Activated CD8-positive, alpha-beta T cell treated with anti-CD3 and anti-CD28 coated beads for 36 hours (primary cell): ENCODE data around the gene RAB3A. TPM values are rescaled to one million over a fixed set of nuclear protein-coding genes. Genes with fewer than 3 reads are reported as not detected.

Experiments used
- ATAC-seq: fragments of 200-7000 bp; cut with Tn5 transposase; one replicate; pipeline ENCODE4 v1.10.0; 2021; ENCODE audit warnings: mild to moderate bottlenecking, moderate library complexity
- CTCF ChIA-PET: fragments of 350-600 bp; sonication (Branson Sonifier 250); formaldehyde crosslinking; loops from one replicate; lab custom pipeline; 2021; ENCODE audit warnings: antibody characterized with exemption; lab: Charles Lee
- POLR2A ChIA-PET: fragments of 350-600 bp; sonication (Branson Sonifier 250); formaldehyde crosslinking; loops from one replicate; lab custom pipeline; 2021; ENCODE audit warnings: antibody characterized with exemption; lab: Charles Lee
- DNase-seq: peaks from one replicate; pipeline ENCODE4 v3.0.0-alpha.2; 2020
- H3K27ac Mint-ChIP-seq: one replicate; pipeline ENCODE4 v1.8.0; 2021; ENCODE audit warnings: mild to moderate bottlenecking, mixed read lengths
- H3K27me3 Mint-ChIP-seq: one replicate; pipeline ENCODE4 v1.8.0; 2021; ENCODE audit warnings: mixed read lengths
- H3K36me3 Mint-ChIP-seq: one replicate; pipeline ENCODE4 v1.8.0; 2021; ENCODE audit warnings: low read depth, mixed read lengths
- H3K4me1 Mint-ChIP-seq: one replicate; pipeline ENCODE4 v1.8.0; 2021; ENCODE audit warnings: low read depth, mixed read lengths
- H3K4me3 Mint-ChIP-seq: one replicate; pipeline ENCODE4 v1.8.0; 2021; ENCODE audit warnings: mild to moderate bottlenecking, moderate library complexity, mixed read lengths
- H3K9me3 Mint-ChIP-seq: one replicate; pipeline ENCODE4 v1.8.0; 2021; ENCODE audit warnings: mixed read lengths
- intact Hi-C: fragments of 100-400 bp; cut with micrococcal nuclease; formaldehyde crosslinking; loops from one replicate; pipeline ENCODE4 v1.10.0; 2022
- total RNA-seq, 2 experiments: library from RNA; stranded (reverse); gene quantifications; one replicate each; pipeline ENCODE4 v1.2.3, GENCODE V29; 2021
- TF ChIP-seq, protein P1 (sequence below): fragments of 200-600 bp; IDR thresholded peaks from one replicate; pipeline ENCODE4 v1.8.0; 2022; ENCODE audit warnings: antibody characterized with exemption, mild to moderate bottlenecking

The RAB3A gene
- total RNA-seq, 2 experiments from 2014 or later, result 8.9 to 11.3 TPM

DNA sequence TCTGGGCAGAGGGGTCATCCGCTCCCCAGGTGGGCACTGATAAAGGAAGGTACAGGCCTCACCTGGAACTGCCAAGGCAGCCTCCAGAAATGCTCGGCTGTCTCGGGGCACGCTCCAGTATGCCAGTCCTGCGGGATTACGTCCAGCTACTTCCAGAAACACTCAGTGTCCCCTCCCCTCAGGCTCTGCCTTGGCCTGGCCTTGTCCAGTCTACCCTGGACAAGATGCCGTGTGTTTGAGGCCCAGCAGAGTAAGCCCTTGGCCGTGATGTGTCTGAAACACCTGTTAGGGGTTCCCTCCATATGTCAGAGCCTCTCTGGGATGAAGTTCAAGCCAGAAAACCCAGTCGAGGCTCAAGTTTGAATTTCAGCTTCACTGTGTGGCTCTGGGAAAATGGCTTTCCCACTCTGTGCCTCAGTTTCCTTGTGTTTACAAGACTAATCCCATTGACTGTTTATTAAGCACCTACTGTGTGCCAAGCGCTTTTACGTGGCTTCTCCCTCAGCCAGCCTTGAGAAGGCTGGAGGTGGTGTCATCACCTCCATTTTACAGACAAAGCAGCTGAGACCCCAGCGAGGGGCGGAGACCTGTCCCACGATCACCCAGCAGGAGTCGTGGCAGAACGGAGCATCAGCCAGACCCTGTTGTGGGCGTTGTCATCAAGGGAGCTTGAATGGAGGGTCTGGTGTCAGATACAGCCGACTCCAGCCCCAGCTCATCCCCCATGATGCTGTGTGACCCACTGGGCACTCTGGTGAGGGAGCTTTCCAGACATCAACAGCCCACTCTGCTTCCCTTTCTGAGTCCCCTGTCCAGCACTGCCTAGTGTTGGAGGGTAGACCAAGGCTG, 52.8 kb downstream of the RAB3A start:
- intact Hi-C loops, result loop anchor here (10.0 kb wide), 1 partner anchor 146 kb away; the partner anchor contains the start of gene ARRDC2
- DNase-seq (no peak), ATAC-seq (no peak)
- Mint-ChIP-seq H3K9me3 (no peaks in the 10 kb centered on the region), H3K36me3 (peaks cover 16% of the 10 kb centered on the region), H3K27me3 (no peaks in the 10 kb centered on the region), H3K27ac (peak overlapping the region; percentile 96), H3K4me1 (peaks cover 15% of the 10 kb centered on the region), H3K4me3 (peak overlapping the region; percentile 83)
- ChIA-PET CTCF (interaction anchor here (0.9 to 2.9 kb wide), 10 partner anchors 10 to 143 kb away, joined by 3 to 20 read pairs (median 4); partner anchors contain the start of genes ARRDC2 and RAB3A), POLR2A (interaction anchor here (0.6 to 2.8 kb wide), 15 partner anchors 10 to 768 kb away, joined by 3 to 18 read pairs (median 4); partner anchors contain the start of genes COPE, IL12RB1, JUND and MAST3)
- TF ChIP-seq, protein P1, sequence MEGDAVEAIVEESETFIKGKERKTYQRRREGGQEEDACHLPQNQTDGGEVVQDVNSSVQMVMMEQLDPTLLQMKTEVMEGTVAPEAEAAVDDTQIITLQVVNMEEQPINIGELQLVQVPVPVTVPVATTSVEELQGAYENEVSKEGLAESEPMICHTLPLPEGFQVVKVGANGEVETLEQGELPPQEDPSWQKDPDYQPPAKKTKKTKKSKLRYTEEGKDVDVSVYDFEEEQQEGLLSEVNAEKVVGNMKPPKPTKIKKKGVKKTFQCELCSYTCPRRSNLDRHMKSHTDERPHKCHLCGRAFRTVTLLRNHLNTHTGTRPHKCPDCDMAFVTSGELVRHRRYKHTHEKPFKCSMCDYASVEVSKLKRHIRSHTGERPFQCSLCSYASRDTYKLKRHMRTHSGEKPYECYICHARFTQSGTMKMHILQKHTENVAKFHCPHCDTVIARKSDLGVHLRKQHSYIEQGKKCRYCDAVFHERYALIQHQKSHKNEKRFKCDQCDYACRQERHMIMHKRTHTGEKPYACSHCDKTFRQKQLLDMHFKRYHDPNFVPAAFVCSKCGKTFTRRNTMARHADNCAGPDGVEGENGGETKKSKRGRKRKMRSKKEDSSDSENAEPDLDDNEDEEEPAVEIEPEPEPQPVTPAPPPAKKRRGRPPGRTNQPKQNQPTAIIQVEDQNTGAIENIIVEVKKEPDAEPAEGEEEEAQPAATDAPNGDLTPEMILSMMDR, result no peak

DNA sequence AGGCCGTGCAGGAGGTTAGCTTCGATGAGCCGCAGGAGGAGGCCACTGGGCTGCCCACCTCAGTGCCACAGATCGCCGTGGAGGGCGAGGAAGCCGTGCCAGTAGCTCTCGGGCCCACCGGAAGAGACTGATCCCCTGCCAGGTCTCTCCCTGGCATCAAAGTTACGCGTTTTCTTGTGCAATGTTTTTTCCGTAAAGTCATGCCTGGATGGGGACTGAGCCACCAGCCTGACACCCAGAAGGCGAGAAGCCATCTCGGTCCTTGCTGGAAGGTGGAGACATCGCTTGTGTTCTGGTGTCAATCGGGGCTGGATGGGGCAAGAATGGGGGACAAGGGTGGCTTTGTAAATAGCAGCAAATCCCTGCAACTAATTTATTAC, 54.3 kb downstream of the RAB3A start:
- Mint-ChIP-seq H3K36me3 (peaks cover 23% of the 10 kb centered on the region), H3K4me3 (no peak overlapping the region), H3K9me3 (no peaks in the 10 kb centered on the region), H3K4me1 (peaks cover 15% of the 10 kb centered on the region), H3K27me3 (no peaks in the 10 kb centered on the region), H3K27ac (no peak overlapping the region)
- intact Hi-C loops, result no loop called here
- POLR2A ChIA-PET, result interaction anchor here (0.6 to 1.6 kb wide), 3 partner anchors 8 to 42 kb away, joined by 3 to 4 read pairs (median 4); no protein-coding TSS in a partner anchor
- DNase-seq (no peak), ATAC-seq (no peak)
- TF ChIP-seq, protein P1, result no peak
- CTCF ChIA-PET, result interaction anchor here (1.6 kb wide), 1 partner anchor 36 kb away, joined by 5 read pairs; no protein-coding TSS in a partner anchor

DNA sequence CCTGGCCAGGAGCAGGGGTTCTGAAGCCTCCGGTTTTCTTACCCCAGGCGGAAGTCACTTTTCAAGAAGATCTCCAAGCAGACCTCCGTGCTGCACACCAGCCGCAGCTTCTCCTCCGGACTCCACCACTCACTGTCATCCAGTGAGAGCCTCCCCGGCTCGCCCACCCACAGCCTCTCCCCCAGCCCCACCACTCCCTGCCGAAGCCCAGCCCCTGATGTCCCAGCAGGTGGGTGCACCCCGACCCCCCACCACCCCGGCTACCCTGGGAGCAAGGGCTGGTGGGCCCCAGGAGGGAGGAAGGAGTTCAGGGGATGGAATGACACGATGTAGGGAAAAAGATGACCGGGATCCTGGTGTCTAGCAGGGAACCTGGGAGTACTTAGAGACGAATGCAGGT, 56.4 kb downstream of the RAB3A start:
- ATAC-seq (no peak), DNase-seq (no peak)
- Mint-ChIP-seq H3K27me3 (no peaks in the 10 kb centered on the region), H3K9me3 (no peaks in the 10 kb centered on the region), H3K27ac (no peak overlapping the region), H3K4me3 (no peak overlapping the region), H3K4me1 (peaks cover 7% of the 10 kb centered on the region), H3K36me3 (peaks cover 33% of the 10 kb centered on the region)
- ChIA-PET CTCF (no interaction called here), POLR2A (no interaction called here)
- TF ChIP-seq, protein P1, result no peak
- intact Hi-C loops, result no loop called here

Other genes starting within 250 kb of the RAB3A start
- gene KCNN1, start 236.9 kb downstream of the RAB3A start, total RNA-seq, result 1 to 10 TPM in 1 of 2 experiments, under 1 TPM in 1; 0.25 to 1.7 TPM
- 10 to 100 TPM; 29.1 TPM for gene ARRDC2, start 195.9 kb downstream of the RAB3A start, total RNA-seq
- gene IL12RB1, start 117.1 kb downstream of the RAB3A start, total RNA-seq, result 10 to 100 TPM; 25.6 to 27.2 TPM
- gene MAST3, start 106.3 kb downstream of the RAB3A start, total RNA-seq, result 10 to 100 TPM; 23.1 to 23.3 TPM
- gene PIK3R2, start 50.9 kb downstream of the RAB3A start, total RNA-seq, result 10 to 100 TPM; 15.0 to 15.8 TPM
- gene IFI30, start 30.2 kb downstream of the RAB3A start, total RNA-seq, result 10 to 100 TPM; 21.9 to 22.9 TPM
- gene MPV17L2, start 10.8 kb downstream of the RAB3A start, total RNA-seq, result 1 to 10 TPM; 8.5 to 9.6 TPM
- gene PDE4C, start 22.4 kb upstream of the RAB3A start, total RNA-seq, result under 1 TPM in 1 of 2 experiments, not detected in 1; 0.38 TPM
- gene IQCN, start 70.4 kb upstream of the RAB3A start, total RNA-seq, result under 1 TPM; 0.59 to 0.69 TPM
- 100 to 1,000 TPM; 527 to 530 TPM for gene JUND, start 77.6 kb upstream of the RAB3A start, total RNA-seq
- 100 to 1,000 TPM; 426 to 433 TPM for gene LSM4, start 119.0 kb upstream of the RAB3A start, total RNA-seq
- gene PGPEP1, start 136.6 kb upstream of the RAB3A start, total RNA-seq, result 10 to 100 TPM; 21.7 to 23.9 TPM
- not detected for gene GDF15, start 182.1 kb upstream of the RAB3A start, total RNA-seq
- not detected for gene LRRC25, start 193.6 kb upstream of the RAB3A start, total RNA-seq
- gene SSBP4, start 215.4 kb upstream of the RAB3A start, total RNA-seq, result 100 to 1,000 TPM in 1 of 2 experiments, 10 to 100 TPM in 1; 98.2 to 102 TPM
- 10 to 100 TPM; 48.6 to 54.9 TPM for gene ISYNA1, start 234.1 kb upstream of the RAB3A start, total RNA-seq